Spleen (tissue), 11 donors: ENCODE data around the gene ARHGAP5. TPM values are rescaled to one million over a fixed set of nuclear protein-coding genes. Genes with fewer than 3 reads are reported as not detected.
A peak's percentile ranks its signal among the peaks of the same experiment; 100 is the strongest.

Experiments used
- DNase-seq: peaks from one replicate; pipeline ENCODE4 v3.0.0-alpha.2; 2020
- H3K27ac ChIP-seq, 8 donors: fragments of 200-600 bp; sonication (generic) in 7 of 8; 1 replicate in 4 of 8; 2 replicates in 4 of 8; pipeline versions ENCODE4 v1.5.0 to v1.8.0; 2016 to 2021; ENCODE audit warnings: inconsistent platforms in 4 of 8, mild to moderate bottlenecking in 4 of 8, moderate library complexity in 1 of 8
- H3K27me3 ChIP-seq, 7 donors: fragments of 200-600 bp; sonication (generic) in 6 of 7; replicated peaks in 1 of 7; 1 replicate in 4 of 7; 2 replicates in 3 of 7; pipeline versions ENCODE4 v1.5.0 to v1.8.0; 2016 to 2021; ENCODE audit warnings: inconsistent platforms in 3 of 7, mild to moderate bottlenecking in 1 of 7
- H3K36me3 ChIP-seq, 6 donors: fragments of 200-600 bp; sonication (generic) in 5 of 6; 1 replicate in 4 of 6; 2 replicates in 2 of 6; pipeline versions ENCODE4 v1.5.0 to v1.8.0; 2016 to 2021; ENCODE audit warnings: inconsistent platforms in 2 of 6
- H3K4me1 ChIP-seq, 6 donors: fragments of 200-600 bp; sonication (generic) in 5 of 6; 1 replicate in 3 of 6; 2 replicates in 3 of 6; pipeline versions ENCODE4 v1.5.0 to v1.8.0; 2016 to 2021; ENCODE audit warnings: inconsistent platforms in 3 of 6
- H3K4me3 ChIP-seq, 8 donors: fragments of 200-600 bp; sonication (generic) in 7 of 8; 1 replicate in 4 of 8; 2 replicates in 4 of 8; pipeline versions ENCODE4 v1.5.0 to v1.8.0; 2016 to 2021; ENCODE audit warnings: inconsistent platforms in 4 of 8, mild to moderate bottlenecking in 4 of 8, moderate library complexity in 2 of 8
- H3K9me3 ChIP-seq, 8 donors: fragments of 200-600 bp; sonication (generic) in 7 of 8; 1 replicate in 4 of 8; 2 replicates in 4 of 8; pipeline versions ENCODE4 v1.5.0 to v1.8.0; 2016 to 2021; ENCODE audit warnings: inconsistent platforms in 4 of 8
- POLR2A ChIP-seq, 3 donors: fragments of 450-650 bp; IDR thresholded peaks; one replicate each; pipeline ENCODE4 v1.5.1; 2017; ENCODE audit warnings: antibody characterized with exemption in 3 of 3, mild to moderate bottlenecking in 1 of 3
- POLR2AphosphoS5 ChIP-seq, 3 donors: sonication (generic); formaldehyde crosslinking; IDR thresholded peaks; one replicate each; pipeline ENCODE4 v1.5.1; 2017; ENCODE audit warnings: antibody characterized with exemption in 3 of 3
- WGBS, 5 donors: extraction: QIAGEN DNeasy Blood & Tissue Kit in 3 of 5; methylation state at CpG; one replicate each; pipeline versions ENCODE4 v1.1.5 to v1.1.7; 2013 to 2018; 5-methylcytosine and 5-hydroxymethylcytosine counted together
- intact Hi-C: fragments of 100-400 bp; cut with DNase I; formaldehyde crosslinking; loops from one replicate; pipeline ENCODE4 v1.15.0; 2023; ENCODE audit warnings: low total_unique reads
- polyA plus RNA-seq, 3 donors: library from polyadenylated mRNA; stranded (reverse); fragments of 200-250 nt; gene quantifications; one replicate each; pipeline ENCODE4 v1.2.1, GENCODE V29; 2013
- total RNA-seq, 7 donors: library from RNA; depleted of rRNA in 3 of 7; stranded (reverse); fragments of >200 nt in 3 of 7; fragmentation: NEBNext Ultra II Directional in 4 of 7; extraction: Animal tissue kit (Norgen Biotek cat#: 25700) in 4 of 7; gene quantifications; one replicate each; pipeline versions ENCODE4 v1.1.0 to v1.2.1, GENCODE V29; 2016 to 2021
- TF ChIP-seq, protein P1 (sequence below), 11 experiments: fragments of 200-600 bp in 7 of 11; fragments of 450-650 bp in 4 of 11; sonication (generic) in 4 of 11; IDR thresholded peaks in 8 of 11; conservative IDR thresholded peaks in 3 of 11; 1 replicate in 7 of 11; 2 replicates in 4 of 11; pipeline versions ENCODE4 v1.4.0 to v1.8.0; 2016 to 2021; ENCODE audit warnings: antibody characterized with exemption in 11 of 11, inconsistent platforms in 4 of 11, mild to moderate bottlenecking in 1 of 11
- donor health status: healthy with polysubstance abuse.
- donor health status: DM: no; HTN: no; CAD: no; lungs with moderate emphysema.
- donor health status: DM: no; HTN: no; CAD: no.
- donor health status: Bipolar disorder and iron deficiency.
- donor health status: healthy.
- donor health status: DM: no; HTN: no; CAD: no.
- donor health status: DM: yes; HTN: yes; CAD: no.

The ARHGAP5 gene
- total and polyA plus RNA-seq, 10 donors, result 10.1 to 189 (median 109) TPM

DNA sequence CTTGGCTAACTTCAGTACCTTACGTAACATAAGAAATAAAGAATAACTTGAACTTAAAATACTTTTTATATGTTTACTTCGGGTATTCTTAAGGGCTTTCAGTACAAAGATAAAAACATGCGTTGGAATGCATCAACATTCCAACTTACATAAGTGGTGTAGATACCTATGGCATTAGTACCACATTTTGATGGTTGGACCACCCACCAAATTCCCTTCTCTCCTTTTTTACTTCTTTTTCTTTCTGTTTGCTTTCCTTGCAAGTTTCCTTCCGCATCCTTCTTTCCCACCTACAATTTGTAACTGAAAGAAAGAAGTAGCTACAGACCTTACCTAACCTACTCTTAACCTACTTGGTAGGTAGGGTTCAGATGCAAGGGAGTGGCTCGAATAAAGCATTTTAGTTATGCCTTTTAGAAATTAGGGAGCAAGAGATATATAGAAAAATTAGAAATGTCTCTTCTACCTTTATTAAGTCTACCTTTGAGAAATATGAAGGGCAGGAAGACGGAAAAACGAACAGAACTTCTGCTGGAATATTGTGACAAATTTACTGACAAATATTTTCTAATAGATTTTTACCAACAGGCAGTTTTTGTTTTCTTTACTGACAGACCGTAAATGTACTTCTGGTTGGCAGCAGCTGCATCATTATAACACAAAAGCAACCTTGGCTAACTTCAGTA lies 2.1 kb upstream of the ARHGAP5 start:
- Histone ChIP-seq H3K9me3 (no peaks in the 10 kb centered on the region), H3K36me3 (no peaks in the 10 kb centered on the region), H3K27ac (peak overlapping the region; percentile 93 to 97 (median 94)), H3K27me3 (no peaks in the 10 kb centered on the region), H3K4me3 (peak overlapping the region in 7 of 8 donors; percentile 68 to 94 (median 91)), H3K4me1 (peaks cover 0 to 53% (median 27%) of the 10 kb centered on the region in 6 donors)
- WGBS, 5 donors, result 59 to 71% (median 65%) methylated on average over 8 of the region's 8 CpGs
- no peak for TF ChIP-seq POLR2A (IDR thresholded peaks at IDR 0.05)
- TF ChIP-seq, protein P1, sequence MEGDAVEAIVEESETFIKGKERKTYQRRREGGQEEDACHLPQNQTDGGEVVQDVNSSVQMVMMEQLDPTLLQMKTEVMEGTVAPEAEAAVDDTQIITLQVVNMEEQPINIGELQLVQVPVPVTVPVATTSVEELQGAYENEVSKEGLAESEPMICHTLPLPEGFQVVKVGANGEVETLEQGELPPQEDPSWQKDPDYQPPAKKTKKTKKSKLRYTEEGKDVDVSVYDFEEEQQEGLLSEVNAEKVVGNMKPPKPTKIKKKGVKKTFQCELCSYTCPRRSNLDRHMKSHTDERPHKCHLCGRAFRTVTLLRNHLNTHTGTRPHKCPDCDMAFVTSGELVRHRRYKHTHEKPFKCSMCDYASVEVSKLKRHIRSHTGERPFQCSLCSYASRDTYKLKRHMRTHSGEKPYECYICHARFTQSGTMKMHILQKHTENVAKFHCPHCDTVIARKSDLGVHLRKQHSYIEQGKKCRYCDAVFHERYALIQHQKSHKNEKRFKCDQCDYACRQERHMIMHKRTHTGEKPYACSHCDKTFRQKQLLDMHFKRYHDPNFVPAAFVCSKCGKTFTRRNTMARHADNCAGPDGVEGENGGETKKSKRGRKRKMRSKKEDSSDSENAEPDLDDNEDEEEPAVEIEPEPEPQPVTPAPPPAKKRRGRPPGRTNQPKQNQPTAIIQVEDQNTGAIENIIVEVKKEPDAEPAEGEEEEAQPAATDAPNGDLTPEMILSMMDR (IDR thresholded peaks at IDR 0.05 in 8 of 11, conservative IDR thresholded peaks at IDR 0.05 in 3 of 11), result no peak
- no peak for TF ChIP-seq POLR2AphosphoS5 (IDR thresholded peaks at IDR 0.05)
- intact Hi-C loops, result loop anchor here (5.0 kb wide), 2 partner anchors 127 to 177 kb away; partner anchors contain the start of genes RNU6-7 and RNU6-8
- DNase-seq, result no peak

DNA sequence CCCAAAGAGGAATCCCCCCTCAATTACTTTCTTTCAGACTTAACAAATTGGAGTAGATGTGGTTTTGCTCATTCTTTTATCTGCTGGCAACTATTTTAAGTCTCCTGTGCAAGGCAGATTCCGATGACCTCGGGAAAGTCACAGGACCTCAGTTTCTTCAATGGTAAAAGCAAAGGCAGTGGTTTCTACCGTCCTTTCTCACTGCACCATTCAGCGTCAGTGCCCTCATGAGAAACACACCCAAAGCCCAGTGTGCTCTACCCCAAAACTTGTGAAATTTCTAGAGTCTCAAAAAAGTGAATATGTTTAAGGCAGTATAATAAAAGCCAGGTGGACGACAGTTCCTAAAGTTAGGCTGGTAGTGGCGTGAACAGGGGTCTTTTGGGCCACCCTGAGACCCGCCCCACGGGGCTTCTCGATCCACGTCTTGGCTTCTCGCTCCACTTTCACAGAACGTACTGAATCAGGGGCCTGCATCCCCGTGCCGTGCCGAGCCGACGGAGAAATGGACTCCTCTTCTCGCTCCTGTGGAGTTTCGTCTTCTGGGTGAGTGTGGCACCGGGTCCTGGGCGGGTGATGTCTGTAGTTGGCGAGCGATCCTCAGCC lies 1.3 kb upstream of the ARHGAP5 start:
- Histone ChIP-seq H3K9me3 (no peaks in the 10 kb centered on the region), H3K4me1 (peaks cover 0 to 61% (median 33%) of the 10 kb centered on the region in 6 donors), H3K36me3 (no peaks in the 10 kb centered on the region), H3K27me3 (no peaks in the 10 kb centered on the region), H3K27ac (peak overlapping the region; percentile 93 to 97 (median 94)), H3K4me3 (peak overlapping the region; percentile 68 to 94 (median 88))
- DNase-seq, result peak; percentile 87
- intact Hi-C loops, result loop anchor here (5.0 kb wide), 1 partner anchor 127 kb away; the partner anchor contains the start of genes RNU6-7 and RNU6-8
- 0 to 4% (median 1%) methylated on average over 18 to 23 of the region's 23 CpGs for WGBS, 5 donors
- TF ChIP-seq, protein P1 (IDR thresholded peaks at IDR 0.05 in 8 of 11, conservative IDR thresholded peaks at IDR 0.05 in 3 of 11), result no peak
- TF ChIP-seq POLR2AphosphoS5 (IDR thresholded peaks at IDR 0.05), result peak in 1 of 3 donors; percentile 25
- no peak for TF ChIP-seq POLR2A (IDR thresholded peaks at IDR 0.05)

- no peaks in the 10 kb centered on the region for H3K27me3 ChIP-seq
- peak overlapping the region; percentile 68 to 94 (median 88) for H3K4me3 ChIP-seq
- TF ChIP-seq POLR2A (IDR thresholded peaks at IDR 0.05), result peak in 2 of 3 donors; percentile 3 to 50
- peak; percentile 84 to 90 (median 86) for TF ChIP-seq POLR2AphosphoS5 (IDR thresholded peaks at IDR 0.05)
- TF ChIP-seq, protein P1 (IDR thresholded peaks at IDR 0.05 in 8 of 11, conservative IDR thresholded peaks at IDR 0.05 in 3 of 11), result no peak
- H3K4me1 ChIP-seq, result peaks cover 1 to 68% (median 39%) of the 10 kb centered on the region in 6 donors
- WGBS, 5 donors, result 0 to 1% (median 1%) methylated on average over 40 to 76 of the region's 76 CpGs
- H3K27ac ChIP-seq, result peak overlapping the region; percentile 93 to 97 (median 94)
- H3K36me3 ChIP-seq, result no peaks in the 10 kb centered on the region
- peak; percentile 97 for DNase-seq
- intact Hi-C loops, result loop anchor here (5.0 kb wide), 1 partner anchor 126 kb away; the partner anchor contains the start of genes RNU6-7 and RNU6-8
- H3K9me3 ChIP-seq, result no peaks in the 10 kb centered on the region
Observed at GRCh38 chr14:32076278-32077080, 625 bp upstream of the ARHGAP5 start.
